Colonic mucosa (tissue), 4 donors: ENCODE results near the gene HSPB7. TPM values are rescaled to one million over a fixed set of nuclear protein-coding genes. Genes with fewer than 3 reads are reported as not detected.

Experiments
- DNase-seq: peaks from one replicate; pipeline ENCODE4 v3.0.0-alpha.2; 2020
- H3K27ac ChIP-seq: fragments of 200-600 bp; one replicate; pipeline ENCODE4 v1.8.0; 2021
- H3K27me3 ChIP-seq: fragments of 200-600 bp; one replicate; pipeline ENCODE4 v1.8.0; 2021
- H3K36me3 ChIP-seq: fragments of 200-600 bp; one replicate; pipeline ENCODE4 v1.8.0; 2021
- H3K4me1 ChIP-seq: fragments of 200-600 bp; one replicate; pipeline ENCODE4 v1.8.0; 2021; ENCODE audit warnings: mild to moderate bottlenecking
- H3K4me3 ChIP-seq: fragments of 200-600 bp; one replicate; pipeline ENCODE4 v1.8.0; 2021
- H3K9ac ChIP-seq, 2 donors: one replicate each; pipeline ENCODE4 v1.7.0; 2013; ENCODE audit warnings: control low read depth in 2 of 2, low read depth in 2 of 2, low read length in 2 of 2
- H3K9me3 ChIP-seq: fragments of 200-600 bp; one replicate; pipeline ENCODE4 v1.8.0; 2021
- CTCF ChIP-seq: fragments of 200-600 bp; IDR thresholded peaks from one replicate; pipeline ENCODE4 v1.8.0; 2022; ENCODE audit warnings: antibody characterized with exemption, mild to moderate bottlenecking
- intact Hi-C: fragments of 100-400 bp; cut with DNase I; formaldehyde crosslinking; loops from one replicate; pipeline ENCODE4 v1.14.1; 2022
- total RNA-seq, 2 donors: library from RNA; stranded (reverse); fragmentation: NEBNext Ultra II Directional in 1 of 2; extraction: Animal tissue kit (Norgen Biotek cat#: 25700) in 1 of 2; gene quantifications; one replicate each; pipeline ENCODE4 v1.2.1, GENCODE V29; 2021
- donor health status: healthy.
- donor health status: DM: no; HTN: no; CAD: no.
- donor health status: DM: no; HTN: no; CAD: no.

HSPB7 gene
- total RNA-seq, 2 donors from 2014 or later, result 1.1 to 12.7 TPM

GRCh38 chr1:16012590-16013219 lies 5.1 kb downstream of the HSPB7 start:
- Histone ChIP-seq H3K27me3 (no peaks in the 10 kb centered on the region), H3K36me3 (no peaks in the 10 kb centered on the region), H3K9ac (peak overlapping the region; percentile 40 to 53), H3K9me3 (no peaks in the 10 kb centered on the region), H3K4me1 (peaks cover 4% of the 10 kb centered on the region), H3K4me3 (peak overlapping the region; percentile 43), H3K27ac (peak overlapping the region; percentile 37)
- peak; percentile 62 for DNase-seq
- TF ChIP-seq CTCF, result no peak
- intact Hi-C loops, result no loop called here

GRCh38 chr1:16011936-16012589 lies 5.8 kb downstream of the HSPB7 start:
- no peak for TF ChIP-seq CTCF
- Histone ChIP-seq H3K9ac (no peak overlapping the region), H3K36me3 (no peaks in the 10 kb centered on the region), H3K4me1 (peaks cover 4% of the 10 kb centered on the region), H3K27me3 (no peaks in the 10 kb centered on the region), H3K4me3 (no peak overlapping the region), H3K9me3 (no peaks in the 10 kb centered on the region), H3K27ac (no peak overlapping the region)
- intact Hi-C loops, result no loop called here
- no peak for DNase-seq

- intact Hi-C loops, result no loop called here
- Histone ChIP-seq H3K36me3 (no peaks in the 10 kb centered on the region), H3K9me3 (no peaks in the 10 kb centered on the region), H3K4me3 (no peak overlapping the region), H3K27ac (no peak overlapping the region), H3K4me1 (peaks cover 4% of the 10 kb centered on the region), H3K27me3 (no peaks in the 10 kb centered on the region), H3K9ac (no peak overlapping the region)
- no peak for DNase-seq
- no peak for TF ChIP-seq CTCF
Measured at GRCh38 chr1:16010837-16011236, 7.0 kb downstream of the HSPB7 start.

- H3K4me3 ChIP-seq, result no peak overlapping the region
- H3K9ac ChIP-seq, result no peak overlapping the region
- H3K36me3 ChIP-seq, result no peaks in the 10 kb centered on the region
- peaks cover 4% of the 10 kb centered on the region for H3K4me1 ChIP-seq
- TF ChIP-seq CTCF, result no peak
- no peaks in the 10 kb centered on the region for H3K27me3 ChIP-seq
- intact Hi-C loops, result loop anchor here (2.0 kb wide), 2 partner anchors 23 to 47 kb away; no protein-coding TSS in a partner anchor
- no peak for DNase-seq
- H3K9me3 ChIP-seq, result no peaks in the 10 kb centered on the region
- H3K27ac ChIP-seq, result no peak overlapping the region
Measured at GRCh38 chr1:16009678-16010077, 8.2 kb downstream of the HSPB7 start.

GRCh38 chr1:16009030-16009460 lies 8.8 kb downstream of the HSPB7 start:
- H3K27me3 ChIP-seq, result no peaks in the 10 kb centered on the region
- H3K36me3 ChIP-seq, result no peaks in the 10 kb centered on the region
- H3K9me3 ChIP-seq, result no peaks in the 10 kb centered on the region
- peaks cover 4% of the 10 kb centered on the region for H3K4me1 ChIP-seq
- no peak overlapping the region for H3K9ac ChIP-seq
- peak; percentile 94 for TF ChIP-seq CTCF
- intact Hi-C loops, result loop anchor here (2.0 kb wide), 2 partner anchors 24 to 48 kb away; no protein-coding TSS in a partner anchor
- no peak overlapping the region for H3K27ac ChIP-seq
- peak; percentile 82 for DNase-seq
- H3K4me3 ChIP-seq, result no peak overlapping the region
